Stimulated activated CD8-positive, alpha-beta memory T cell treated with anti-CD3 and anti-CD28 coated beads, Interleukin-12 subunit alpha, Interleukin-12 subunit beta, amount 100 ng/mL, for 1 hour (primary cell): ENCODE measurements around the gene RNF41.
"Not testable (repeated sequence)": the region's sequence is repeated elsewhere in the genome, so short reads cannot be mapped to it uniquely, and the experiment has no call there.

Source experiments
- DNase-seq: peaks from one replicate; pipeline ENCODE4 v3.0.0-alpha.2; 2020; ENCODE audit warnings: low read depth

RNF41 gene

DNA sequence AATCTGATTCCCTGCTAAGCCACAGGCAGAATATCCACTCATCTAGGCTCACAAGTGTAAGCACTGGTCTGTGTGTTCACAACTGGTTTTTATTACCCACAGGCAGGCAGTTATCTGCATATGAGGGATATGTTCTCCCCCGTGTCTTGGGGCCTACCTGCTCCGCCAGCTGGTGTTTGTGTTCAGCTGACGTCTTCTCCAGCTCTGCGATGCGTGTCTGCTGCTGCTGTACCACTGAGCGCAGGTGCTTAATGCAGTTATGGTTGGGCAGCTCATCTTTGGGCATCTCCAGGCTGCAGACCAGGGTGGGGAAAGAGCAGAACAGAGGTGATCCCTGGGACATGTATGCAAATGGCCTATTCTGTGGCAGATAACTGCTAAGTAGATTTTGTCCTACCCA lies 13.7 kb downstream of the RNF41 start:
- no peak for DNase-seq

DNA sequence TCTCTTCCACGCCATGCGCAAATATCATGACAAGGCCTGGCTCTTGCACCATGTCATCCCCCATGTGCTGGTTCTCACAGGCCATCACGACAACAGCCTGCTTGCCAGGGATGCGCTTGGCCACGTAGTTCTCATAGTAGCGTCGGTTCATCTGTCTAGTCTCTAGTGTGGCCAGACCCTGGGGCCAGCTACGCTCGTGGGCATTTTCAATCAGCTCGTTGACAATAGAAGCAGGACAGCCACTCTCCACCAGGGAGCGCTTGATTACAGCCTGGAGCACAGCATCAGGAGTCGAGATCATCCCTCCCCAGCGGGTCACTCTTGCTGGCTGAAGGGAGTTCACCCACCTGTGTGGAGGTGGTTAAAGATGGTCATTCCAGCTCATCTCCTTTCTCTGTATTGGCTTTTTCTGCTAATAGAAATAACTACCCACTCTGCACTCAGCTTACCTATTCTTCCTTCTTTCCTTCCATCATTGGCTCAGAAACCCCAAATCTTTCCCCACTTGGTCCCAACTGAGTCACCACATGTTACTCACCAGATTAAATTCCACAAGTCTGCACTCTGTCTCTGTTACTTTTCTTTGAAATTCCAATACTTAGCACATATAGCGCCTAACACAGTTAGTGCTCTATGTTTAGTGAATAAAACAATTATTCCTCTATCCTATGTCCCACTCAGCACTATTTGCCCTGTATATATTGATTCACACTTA lies 15.1 kb downstream of the RNF41 start:
- DNase-seq, result no peak

DNA sequence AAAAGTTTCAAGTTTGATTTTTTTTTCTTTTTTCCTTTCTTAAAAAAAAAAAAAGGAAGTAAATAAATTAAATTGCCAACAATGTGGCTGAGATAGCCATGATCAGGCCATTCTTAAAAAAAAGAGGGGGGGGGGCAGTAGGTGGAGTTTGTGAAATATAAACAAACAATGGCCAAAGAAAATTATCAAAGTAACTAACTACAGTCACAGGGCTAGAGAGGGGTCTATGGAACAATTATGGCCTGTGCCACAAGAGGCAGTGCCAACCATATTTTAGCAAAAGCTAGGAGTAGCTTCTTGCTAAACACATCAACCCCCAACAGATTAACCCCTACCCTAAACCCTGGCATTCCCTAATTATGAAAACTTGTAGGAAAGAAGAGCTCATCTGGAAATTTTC lies 16.3 kb downstream of the RNF41 start:
- DNase-seq, result no peak

DNA sequence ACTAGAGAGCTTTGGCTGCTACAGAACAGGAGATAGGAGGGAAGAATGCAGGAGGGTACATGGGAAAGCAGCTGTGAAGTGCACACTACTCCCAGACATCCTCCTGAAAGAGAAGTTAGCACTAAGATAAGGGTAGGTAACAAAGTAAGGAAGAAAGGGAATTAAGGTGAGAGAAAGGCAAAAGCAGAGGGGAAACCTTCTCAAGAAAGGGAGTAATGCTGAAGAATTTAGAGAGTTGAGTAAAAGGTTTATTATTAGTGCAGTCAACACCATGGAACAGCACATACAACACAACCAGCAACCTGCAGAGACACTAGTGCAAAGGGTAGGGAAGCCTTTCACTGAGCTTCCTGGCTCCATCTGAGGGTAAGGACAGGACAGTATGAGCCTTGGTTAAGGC lies 17.4 kb downstream of the RNF41 start:
- no peak for DNase-seq

DNA sequence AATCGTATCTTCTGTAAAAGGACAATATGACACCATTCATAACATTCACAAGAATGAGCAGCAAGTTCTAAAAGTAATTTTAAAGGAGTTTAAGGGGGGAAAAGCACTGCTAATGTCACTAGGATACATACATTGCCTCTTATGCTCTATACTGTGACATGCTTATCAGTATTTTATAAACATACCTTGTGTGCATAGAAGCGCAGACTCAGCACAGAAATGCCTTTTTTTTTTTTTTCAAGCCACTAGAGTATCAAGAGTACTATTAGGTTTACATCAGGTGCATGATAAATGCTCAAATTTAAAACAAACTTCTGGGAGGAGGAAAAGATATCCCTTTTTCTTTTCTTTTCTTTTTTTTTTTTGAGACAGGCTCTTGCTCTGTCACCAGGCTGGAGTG lies 18.9 kb downstream of the RNF41 start:
- DNase-seq, result no peak

DNA sequence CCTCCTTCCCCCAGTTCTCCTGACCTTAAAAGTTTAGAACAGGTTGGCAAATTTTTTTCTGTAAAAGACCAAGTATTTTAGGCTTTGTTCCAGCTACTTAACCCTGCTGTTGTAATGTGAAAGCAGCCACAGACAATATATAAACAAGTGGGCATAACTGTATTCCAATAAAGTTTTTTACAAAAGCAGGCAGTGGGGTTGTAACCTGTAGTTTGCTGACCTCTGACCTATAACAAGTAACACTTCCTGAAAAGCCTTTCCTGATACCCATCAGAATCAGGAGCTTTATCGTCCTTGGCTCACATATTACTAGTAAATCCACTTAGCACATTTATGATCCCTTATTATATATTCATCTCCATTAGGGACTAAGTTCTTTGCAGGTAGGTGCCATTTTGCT lies 19.4 kb downstream of the RNF41 start:
- DNase-seq, result no peak

DNA sequence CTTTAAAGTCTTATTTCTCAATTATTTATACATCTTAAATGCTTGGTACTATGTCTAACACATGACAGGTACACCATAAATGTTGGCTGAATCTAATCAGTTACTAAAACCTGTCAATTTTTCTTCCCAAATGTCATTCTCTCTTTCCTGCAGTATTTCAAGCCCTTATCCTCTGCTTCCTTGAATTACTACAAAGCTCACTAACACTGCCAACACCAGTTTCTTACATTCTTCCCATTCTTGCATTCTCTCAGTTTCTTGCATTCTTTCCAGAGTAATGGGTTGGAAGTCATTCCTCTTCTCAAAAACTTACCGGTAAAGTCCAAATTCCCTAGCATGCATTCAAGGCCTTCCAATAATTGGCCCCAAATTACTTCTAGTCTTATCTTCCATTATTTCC lies 22.9 kb downstream of the RNF41 start:
- no peak for DNase-seq

DNA sequence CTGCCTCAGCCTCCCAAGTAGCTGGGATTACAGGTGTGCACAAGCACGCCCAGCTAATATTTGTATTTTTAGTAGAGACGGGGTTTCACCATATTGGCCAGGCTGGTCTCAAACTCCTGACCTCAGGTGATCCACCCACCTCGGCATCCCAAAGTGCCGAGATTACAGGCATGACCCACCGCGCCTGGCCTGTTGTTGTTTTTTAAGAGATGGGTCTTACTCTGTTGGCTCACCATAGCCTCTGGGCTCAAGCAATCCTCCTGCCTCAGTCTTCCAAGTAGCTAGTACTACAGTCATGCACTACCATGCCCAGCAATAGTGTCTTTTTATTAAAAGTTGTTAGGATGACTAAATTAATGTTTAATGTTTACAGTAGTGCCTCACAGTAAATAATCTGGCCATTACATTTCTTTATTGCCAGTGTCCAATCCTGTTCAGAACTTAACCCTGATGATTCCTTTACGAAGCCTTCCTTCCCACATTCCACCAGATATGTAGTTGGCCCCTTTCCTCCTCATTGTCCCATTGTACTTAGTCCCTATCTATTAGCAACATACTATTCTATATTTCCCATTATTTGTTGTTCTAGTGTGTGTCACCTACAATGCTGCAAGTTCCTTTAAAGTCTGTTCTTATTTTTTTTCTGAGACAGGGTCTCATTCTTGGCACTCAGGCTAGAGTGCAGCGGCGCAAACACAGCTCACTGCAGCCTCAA lies 23.6 kb downstream of the RNF41 start:
- no peak for DNase-seq

DNA sequence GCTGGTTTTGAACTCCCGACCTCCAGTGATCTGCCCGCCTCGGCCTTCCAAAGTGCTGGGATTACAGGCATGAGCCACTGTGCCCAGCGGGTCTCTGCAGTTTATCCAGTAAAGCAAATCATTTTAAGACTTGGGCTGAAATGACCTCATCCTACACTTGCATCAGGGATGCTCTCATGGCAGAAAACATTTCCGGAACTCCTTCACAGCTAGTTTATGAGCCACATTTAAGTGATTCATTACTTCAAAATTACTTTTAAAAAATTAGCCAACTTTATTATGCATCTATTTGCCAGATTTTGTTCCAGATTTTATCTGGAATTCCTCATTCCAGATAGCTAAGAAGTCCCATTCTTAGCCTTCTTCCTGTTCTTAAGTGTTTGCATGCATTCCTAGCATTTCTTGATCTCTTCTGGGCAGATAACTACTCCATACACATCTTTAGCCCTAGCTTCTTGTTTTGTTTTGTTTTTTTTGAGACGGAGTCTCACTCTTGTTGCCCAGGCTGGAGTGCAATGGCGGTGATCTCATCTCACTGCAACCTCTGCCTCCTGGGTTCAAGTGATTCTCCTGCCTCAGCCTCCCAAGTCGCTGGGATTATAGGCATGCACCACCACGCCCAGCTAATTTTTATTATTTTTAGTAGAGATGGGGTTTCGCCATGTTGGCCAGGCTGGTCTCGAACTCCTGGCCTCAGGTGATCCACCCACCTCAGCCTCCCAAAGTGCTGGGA lies 24.7 kb downstream of the RNF41 start:
- not testable (repeated sequence) for DNase-seq

DNA sequence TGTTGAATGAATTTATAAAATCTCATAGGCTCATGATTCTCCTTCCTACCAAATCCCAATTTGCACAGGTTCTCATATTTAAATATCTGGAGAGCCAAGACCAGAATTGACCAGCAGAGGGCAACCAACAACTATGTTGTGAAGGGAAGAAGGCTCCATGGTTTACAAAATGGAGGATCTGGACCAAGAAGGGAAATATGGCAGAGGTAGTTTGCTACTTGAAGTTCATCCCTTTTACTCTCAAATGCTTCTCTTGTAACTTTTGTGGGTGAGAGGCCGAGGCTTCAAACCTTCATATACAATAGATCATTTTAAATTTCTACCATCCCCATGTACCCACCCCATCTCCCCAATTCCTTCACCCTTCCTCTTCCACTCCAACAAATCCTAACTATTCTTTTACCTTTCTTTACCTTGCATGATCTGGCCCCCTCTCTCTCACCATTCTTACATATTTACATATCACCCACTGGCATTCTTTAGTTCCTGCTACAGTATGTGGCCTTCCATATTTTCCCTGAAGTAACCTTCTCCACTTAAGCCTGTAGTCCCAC lies 28.6 kb downstream of the RNF41 start:
- peak; percentile 61 for DNase-seq

DNA sequence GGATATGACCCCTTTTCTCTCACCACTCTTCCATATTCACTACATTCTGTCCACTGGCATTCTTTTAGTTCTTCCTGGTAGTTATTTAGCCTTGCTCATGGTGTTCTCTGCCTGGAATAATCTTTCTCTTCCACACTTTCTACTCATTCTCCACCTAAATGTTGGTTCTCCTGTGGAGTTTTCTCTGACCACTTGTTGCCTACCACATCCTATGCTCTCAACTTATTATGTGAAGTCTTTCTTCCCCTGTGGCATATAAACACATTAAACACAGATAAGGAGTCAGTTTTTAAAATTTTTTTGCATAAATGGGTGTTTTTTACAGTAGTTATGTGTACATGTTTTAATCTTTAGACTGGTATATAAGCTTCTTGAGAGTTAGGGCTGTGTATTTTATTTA lies 29.1 kb downstream of the RNF41 start:
- no peak for DNase-seq

DNA sequence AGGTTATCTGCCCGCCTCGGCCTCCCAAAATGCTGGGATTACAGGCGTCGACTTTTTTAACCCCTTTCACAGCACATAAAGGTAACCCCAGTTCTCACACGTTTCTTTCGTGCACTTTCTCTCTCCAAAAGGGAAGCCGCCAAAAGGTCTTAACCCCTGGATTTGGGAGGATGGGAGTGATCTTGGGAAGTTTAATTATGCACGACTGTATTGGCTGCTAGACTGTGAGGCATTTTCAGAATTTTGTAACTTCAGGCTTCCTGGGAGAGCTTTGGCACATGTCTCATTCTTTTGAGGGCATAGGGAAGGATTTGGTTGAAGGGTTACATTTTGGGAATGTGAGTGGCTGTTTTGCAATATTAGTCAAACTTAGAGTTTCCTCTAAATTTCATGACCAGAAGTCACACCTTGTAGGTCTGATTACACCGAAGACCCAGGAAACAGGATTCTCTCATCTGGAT lies 31.0 kb downstream of the RNF41 start:
- no peak for DNase-seq

DNA sequence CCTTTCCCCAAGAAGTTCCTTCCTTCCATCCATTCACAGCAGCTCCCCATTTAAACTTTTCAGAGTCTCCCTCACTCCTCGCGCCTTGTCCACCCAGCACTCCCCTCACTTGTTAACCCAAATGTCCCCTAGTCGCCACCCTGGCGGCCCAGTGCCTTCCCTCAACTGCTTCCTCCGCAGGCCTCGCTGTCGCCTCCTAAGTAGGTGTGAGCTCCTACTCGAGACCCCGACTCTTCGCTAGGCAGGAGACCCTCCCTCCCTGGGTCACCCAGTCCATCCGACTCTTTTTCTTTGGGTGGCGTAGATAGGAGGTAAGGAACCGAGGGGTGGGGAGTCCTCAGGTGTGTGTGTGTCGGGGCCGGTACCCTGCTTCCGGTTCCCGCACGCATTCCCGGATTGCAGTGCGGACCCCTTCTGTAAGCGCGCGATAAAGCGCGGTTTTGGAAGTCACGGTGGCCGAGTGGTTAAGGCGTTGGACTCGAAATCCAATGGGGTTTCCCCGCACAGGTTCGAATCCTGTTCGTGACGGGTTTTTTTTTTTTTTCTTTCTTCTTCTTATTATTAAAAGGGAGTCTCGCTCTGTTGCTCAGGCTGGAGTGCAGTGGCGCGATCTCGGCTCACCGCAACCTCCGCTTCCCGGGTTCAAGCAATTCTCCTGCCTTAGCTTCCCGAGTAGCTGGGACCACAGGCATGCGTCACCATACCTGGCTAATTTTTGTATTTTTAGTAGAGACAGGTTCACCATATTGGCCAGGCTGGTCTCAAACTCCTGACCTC lies 31.6 kb downstream of the RNF41 start:
- DNase-seq, result peak; percentile 56

DNA sequence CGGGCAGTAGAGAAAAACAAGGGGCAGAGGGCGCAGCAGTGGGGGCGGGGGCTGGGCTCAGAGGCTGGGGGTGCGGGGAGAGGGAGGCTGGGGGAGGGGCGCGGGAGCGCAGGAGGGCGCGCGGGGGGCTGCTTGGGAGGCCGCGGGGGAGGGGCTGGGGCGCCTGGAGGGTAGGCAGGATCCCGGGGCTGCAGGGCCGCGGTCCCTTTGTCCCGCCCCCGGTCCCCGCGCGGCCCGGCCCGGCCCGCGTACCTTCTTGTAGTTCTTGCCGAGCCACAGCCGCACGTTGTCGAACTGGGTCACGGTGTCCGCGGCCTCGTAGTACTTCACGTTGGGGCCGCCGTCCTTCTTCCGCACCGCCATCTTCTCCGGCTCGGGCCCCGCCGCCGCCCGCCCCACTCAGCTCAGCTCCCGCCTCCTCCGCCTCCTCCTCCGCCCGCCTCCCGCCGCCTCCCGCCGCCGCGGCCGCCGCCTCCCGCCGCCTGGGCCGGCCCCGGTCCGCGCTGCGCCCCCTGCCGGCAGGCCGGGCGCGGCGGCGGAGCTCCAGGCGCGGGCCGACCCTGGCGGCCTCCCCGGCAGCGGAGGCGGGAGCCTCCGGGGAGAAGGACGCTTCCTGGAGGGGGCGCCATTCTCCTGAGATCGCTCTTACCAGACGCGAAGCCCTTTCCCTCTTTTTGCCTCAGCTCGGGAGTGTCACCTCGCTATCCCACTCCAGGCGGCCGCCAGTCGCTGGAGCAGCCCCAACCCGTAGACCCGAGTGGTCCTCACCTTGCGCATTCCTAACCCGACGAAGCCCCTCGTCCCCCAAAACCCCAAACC lies 32.4 kb downstream of the RNF41 start, which contains the start of gene SMARCC2:
Gene SMARCC2 (minus strand): TSS at position 385 of the 819 bp plus-strand sequence. CDS start 22 bp downstream, at position 363.
- DNase-seq, result peak; percentile 71

DNA sequence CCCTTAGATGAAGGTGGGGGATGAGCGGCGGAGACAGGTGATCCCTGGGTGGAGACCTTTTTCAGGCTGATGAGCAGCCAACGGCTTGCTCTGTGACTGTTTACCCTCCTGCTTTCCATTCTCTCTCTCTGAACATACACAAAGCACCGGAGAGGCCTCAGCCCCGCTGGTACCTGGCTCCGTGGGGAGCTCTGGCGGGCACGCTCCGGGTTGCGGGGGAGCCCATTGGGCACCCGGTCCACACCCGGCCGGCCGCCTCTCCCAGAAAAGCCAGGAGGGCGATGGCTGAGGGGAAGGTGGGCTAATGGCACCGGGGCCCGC lies 33.0 kb downstream of the RNF41 start:
- no peak for DNase-seq

DNA sequence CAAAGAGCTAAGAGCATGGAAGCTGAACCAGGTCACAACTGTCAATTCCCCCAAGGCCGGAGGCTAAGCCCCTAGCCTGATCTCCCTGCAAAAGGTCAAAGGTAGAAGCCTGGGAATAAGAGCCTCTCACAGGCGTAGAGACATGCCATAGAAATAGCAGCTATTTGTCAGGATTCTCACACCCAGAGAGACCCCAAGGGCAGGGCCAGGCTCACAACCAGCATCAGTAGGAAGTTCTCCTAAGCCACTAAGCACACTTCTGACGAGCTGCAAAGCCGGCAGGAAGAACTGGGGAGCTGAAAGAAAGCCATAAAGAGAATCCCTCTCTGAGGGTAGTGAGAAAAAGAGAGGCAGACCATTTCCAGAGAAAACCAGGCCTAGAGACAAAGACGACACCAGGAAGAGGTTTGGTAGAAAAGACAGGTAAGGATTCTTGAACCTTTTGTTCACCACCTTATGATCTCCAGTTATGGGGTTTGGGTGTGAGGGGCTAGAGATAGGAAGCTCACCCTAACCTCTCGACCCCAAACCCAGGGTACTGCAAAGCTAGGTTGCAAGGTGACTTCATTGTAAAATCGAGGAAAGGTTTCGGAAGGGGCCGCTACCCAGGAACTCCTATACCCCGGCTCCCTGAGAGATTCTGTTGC lies 33.5 kb downstream of the RNF41 start:
- DNase-seq, result no peak

DNA sequence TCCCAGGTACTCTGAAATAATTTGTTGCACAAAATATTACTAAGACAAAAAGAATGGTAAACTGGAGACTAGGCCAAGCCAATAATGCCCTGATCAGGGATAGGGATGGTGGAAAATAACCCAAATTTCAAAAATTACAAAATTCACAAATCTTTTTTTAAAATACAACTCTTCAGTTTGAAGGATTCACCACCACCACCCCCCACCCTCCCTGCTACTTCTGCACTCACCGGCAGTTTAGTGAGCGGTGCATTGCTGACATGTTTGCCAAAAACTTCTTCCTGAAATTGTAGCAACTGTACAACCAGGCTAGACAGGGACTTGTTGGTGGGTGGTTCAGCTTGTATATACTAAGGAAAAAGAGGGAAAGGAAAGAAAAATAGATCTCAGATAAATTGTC lies 34.8 kb downstream of the RNF41 start:
- DNase-seq, result no peak

DNA sequence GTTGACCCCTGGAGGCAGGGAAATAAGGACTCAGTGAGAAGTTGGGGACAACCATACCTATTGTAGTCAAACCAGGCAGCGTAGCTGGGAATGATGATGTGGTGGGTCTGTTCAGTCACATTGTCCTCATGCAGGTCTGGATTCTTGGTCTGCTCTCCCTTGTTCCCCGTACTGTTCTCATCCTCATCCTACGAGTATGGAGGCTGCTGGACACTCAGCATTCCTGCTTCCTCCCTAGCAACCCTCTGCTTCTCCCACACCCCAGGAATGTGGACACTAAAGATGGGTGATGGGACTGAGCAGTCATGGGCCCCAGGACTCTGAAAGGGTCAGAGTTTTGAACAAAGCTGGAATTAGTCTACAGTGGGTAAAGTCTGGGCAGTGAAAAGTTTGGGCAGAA lies 43.4 kb downstream of the RNF41 start:
- DNase-seq, result no peak

DNA sequence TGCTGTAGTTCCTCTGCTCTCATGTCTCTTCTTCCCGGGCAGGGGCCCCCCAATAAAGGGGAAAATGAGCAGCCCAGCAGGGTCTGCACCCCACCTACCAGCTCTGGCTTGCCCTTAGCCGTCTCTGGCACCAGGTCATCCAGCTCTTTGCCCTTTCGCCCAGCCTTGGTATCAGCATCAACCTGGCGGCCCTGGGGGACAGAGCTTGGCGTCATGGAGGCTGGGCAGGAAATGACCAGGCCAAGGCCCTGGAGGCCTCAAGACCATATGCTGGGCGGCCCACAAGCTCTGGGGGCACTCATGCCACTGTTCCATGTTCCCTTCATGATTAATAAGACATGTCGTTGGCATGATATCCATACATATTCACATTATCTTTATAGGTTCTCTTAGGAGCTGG lies 48.9 kb downstream of the RNF41 start:
- no peak for DNase-seq

DNA sequence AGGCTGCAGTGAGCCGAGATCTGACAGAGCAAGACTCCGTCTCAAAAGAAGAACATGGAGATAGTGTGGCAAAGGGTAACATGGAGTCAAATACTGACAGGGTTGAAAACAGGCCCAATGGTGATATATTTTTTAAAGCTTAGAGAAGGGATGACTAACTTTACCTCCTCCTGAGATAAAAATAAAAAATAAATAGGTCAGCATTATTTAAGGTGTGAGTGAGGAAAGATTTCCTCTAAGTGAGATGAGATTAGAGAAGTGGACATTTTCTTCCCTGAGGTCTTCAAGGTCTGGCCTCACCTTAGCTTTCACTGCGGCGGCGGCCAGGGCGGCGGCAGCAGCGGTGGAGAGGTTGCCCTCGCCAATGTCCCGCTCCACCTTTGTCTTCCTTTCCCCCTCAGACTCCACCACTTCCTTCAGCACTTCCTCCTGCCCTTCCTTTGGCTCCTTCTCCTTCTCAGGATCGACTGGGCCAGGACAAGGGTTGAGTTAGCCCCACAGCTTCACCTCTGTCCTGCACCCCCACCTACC lies 52.4 kb downstream of the RNF41 start:
- no peak for DNase-seq
